Fibroblast of skin of right biceps (primary cell): ENCODE data around the gene COL10A1.

Experiments
- DNase-seq: peaks from one replicate; pipeline ENCODE4 v3.0.0-alpha.2; 2013

The COL10A1 gene

DNA sequence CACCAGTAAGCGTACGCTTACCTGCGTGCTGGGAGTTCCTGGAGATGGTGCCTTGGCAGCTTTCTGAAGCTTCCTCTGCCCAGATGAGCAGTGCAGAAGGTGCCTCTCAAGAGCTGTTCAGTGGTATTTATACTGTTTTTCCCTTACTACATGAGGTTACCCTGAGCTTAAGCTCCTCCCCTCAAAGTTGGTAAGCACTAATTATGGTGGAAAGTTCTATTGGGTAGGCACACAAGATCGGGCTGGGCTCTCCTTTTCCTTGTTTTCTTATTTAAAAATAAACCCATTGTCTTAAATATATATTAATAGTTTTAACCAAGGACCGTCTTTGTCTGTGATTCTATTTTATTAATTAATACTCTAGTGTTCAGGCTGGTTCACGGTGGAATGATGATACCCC lies at the start of gene COL10A1:
Gene COL10A1, minus strand, starts transcription at position 101 of the 400 bp plus-strand sequence. CDS start 640 bp downstream, outside the sequence.
- DNase-seq = no peak

DNA sequence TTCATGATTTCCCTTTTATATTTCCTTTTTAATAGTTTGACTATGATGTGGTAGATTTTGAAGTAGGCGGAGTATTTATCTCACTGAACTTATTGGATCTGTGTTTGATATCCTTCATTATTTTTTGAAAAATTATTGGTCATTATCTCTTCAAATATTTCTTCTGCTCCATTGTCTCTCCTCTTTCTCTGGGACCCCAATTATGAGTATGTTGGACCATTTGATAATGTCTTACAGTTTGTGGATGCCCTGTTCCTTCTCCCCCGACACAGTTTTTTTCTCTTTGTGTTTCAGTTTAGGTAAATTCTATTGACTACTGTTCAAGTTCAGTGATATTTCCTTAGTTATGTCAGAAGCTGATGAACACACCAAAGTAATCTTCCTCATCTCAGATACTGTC lies 49.4 kb upstream of the COL10A1 start:
- DNase-seq = no peak

DNA sequence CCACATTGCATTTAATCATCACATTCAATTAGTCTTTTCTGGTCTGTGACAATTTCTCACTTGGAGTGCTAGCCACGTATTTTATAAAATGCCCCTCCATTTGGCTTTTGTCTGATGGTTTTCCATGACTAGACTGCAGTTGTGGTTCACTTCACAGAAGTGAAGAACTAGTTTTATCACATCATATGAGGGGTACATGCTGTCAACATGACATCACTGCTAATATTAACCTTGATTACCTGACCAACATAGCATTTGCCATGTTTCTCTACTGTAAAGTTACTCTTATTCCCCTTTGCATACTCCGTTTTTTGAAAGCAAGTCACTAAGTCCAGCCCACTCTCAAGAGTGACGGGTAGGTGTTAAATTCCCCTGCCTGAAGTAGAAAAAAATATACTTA lies 48.0 kb upstream of the COL10A1 start:
- no peak for DNase-seq

DNA sequence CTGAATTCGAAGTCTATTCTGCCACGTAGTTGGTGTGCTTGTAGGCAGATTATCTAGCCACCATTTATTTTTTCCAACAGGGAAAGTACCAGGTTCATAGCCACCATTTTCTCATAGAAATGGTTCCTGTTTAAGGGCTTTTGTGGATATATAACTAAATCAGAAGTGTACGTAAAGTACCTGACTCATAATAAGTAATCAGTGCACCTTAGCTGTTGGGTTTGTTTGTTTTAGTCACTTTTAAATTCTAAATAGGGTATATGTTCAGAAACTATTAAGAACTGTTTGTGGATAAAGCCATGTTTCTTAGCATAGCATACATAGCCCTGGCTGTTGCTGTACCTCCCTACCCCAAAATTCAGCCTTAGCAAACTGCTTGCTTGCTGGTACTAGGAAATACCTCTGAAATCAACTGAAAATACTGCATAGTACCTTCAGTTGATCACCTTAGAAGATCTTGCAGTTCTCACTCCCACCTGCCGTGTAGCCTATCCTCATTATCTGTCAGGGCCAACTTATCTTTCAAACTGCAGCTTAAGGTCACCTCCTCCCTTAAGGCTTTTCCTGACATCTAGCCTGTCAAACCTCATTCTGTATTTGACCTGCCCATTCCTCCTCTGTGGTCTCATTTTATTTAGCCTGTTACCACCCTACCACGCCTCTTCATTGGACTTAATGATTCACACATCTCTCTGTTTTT lies 44.6 kb upstream of the COL10A1 start:
- DNase-seq = no peak

DNA sequence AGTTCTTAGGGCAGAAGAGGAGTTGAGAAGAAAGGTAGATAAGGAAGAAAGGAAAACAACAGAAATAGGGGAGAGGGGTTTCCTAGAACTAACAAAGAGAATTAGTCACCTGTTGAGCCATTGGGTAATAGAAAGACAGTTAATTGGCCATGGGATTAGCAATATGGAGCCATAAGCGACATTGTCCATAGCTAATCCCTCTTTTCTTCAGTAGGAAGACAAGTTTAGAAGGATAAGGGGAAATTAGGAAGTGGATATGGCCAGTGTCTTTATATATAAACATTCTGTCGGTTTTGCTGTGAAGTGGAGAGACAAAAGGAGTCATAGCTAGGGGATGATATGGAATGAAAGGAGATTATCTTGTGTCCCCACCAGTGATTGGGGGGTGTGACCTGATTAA lies 43.9 kb upstream of the COL10A1 start:
- DNase-seq = no peak

DNA sequence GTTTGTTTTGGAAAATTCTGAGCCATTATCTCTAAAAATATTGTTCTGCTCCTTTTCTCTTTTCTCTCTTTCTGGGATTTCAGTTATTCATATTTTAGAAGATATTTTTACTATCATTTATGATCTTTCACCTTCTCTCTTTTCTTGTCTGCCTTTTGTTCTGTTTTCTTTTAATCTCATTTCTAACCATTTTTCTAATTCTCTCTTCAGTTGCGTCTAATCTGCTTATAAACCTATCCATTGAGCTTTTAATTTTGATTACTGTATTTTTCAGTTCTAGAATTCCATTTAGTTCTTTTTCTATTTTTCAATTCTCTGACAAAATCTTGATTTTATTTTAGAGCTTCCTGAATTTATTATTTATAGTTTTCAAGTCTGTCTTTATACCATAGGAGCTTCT lies 42.2 kb upstream of the COL10A1 start:
- no peak for DNase-seq

DNA sequence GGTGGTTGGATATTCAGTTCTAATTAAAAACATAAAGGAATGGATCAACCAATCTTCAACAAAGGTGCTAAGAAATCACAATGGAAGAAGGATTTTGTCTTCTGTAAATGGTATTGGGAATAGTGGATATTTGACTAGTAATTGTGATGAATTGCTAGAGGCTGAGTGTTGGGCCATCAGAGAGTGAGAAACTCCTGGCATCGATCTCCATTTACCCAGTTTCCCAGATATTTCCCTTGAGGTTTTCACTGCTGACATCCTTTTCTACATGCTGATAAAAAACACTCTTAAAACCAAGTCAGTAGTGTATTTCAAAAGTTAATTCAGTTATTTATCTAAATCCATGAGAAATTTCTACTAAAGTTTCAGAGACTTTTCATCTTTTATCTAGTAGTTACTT lies 40.4 kb upstream of the COL10A1 start:
- DNase-seq = no peak

DNA sequence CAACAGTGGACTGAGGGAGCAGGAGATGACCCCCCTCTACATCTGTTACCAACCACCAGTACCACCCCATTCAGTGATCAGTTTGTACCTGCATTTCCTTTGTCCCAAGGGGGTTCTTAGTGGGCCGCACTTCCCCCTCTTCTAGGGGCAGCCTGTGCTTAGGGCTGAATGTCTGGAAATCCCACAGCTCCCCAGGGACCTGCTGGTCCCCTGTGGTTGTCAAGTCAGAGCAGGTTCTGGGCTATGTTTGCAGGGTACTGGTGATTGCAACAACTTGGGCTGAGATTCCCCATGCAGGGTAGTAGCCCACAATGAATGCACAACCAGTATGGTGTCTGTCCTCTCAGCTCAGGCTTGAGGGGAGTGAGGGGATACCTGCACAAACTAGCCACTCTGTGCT lies 39.7 kb upstream of the COL10A1 start:
- no peak for DNase-seq

DNA sequence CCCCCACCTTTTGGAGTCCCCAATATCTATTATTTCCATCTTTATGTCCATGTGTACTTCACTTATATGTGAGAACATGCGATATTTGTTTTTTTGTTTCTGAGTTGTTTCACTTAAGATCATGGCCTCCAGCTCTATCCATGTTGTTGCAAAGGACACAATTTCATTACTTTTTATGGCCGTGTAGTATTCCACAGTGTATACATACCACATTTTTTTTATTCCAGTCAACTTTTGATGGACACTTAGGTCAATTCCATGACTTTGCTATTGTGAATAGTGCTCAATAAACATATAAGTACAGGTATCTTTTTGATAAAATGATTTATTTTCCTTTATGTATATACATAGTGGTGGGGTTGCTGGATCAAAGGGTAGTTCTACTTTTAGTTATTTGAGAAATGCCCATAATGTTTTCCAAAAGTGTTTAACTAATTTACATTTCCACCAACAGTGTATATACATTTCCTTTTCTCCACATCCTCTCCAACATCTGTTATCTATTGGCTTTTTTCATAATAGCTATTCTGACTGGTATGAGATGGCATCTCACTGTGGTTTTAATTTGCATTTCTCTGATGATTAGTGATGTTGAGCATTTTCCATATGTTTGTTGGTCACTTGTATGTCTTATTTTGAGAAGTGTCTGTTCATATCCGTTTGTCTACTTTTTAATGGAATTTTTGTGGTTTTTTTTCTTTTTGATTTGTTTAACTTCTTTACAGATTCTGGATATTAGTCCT lies 34.0 kb upstream of the COL10A1 start:
- DNase-seq = peak; percentile 85

DNA sequence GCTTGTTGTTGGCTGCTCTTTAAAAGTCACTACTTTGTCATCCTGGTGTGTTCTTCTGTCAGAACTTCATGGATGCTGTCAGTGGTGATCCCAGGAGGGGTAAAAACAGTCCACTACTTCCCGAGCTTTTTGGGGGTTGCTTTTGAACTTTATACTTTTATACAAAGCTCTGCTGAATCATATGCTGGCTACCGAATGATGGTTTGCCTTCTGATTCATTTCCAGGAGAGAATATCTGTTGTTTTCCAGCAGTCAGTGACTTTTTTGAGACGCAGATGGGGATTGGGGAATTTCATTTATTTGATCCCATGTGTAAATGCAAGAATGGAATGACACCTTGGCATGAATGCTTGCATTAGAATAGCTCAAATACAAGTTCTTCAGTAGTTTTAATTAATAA lies 32.7 kb upstream of the COL10A1 start:
- DNase-seq = peak; percentile 52

DNA sequence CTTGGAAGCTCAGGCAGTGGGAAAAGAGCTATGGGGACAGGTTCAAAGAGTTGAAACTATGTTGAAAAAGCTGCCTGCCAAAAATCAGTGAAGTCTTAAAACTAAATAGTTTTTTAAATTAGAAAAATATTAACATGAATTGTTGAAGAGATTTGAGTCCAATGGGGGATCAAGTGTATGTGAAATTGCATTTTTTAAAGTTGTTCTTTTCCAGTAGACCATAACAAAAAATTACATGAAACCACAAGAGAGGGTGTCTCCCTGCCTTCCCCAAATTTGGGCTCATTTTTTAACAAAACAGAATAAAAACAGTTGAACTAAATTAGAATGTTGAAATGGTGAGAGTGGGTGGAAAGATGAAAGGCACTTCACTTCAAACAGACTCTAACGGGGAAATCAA lies 31.5 kb upstream of the COL10A1 start:
- DNase-seq = no peak

DNA sequence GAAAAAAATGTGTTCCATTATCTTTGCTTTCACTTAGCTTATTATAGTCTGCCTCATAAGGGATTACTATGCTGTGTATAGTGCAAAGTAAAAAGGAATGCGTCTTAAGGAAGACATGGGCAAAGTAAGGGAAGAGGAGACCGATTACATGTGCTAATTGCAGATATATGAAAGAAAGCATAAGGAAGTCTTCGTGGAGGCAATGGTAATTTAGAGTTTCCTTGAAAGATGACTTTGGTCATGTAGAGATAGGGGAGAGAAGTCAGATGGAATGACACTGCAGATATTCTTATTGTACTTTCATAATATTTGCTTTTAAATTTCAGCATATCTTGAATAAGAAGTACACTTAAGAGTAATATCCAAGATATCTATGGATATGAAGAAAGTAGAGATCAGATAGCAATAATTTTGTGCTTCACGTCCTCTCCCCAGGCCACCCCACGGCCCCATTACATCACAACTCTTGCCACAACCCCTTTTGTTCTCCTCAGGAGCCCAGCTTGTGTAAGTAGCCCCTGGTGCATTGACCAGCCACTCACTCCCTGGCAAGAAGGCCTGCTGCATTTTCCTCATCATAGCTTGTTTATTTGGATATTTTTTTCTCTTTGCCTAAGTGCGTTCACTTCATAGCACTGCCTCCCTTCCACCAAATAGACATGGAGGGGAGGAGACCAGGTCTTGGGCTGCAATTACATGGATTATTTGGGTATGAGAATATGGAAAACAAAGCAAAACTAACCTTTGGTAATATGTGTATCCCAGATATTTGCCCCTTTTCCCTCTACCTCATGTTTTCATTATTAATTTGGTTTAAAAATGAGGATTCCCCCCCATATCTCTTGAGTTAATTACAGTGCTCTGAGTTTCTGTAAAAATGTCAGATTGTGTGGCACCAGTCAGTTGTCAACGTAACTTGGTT lies 30.7 kb upstream of the COL10A1 start:
- DNase-seq = no peak

DNA sequence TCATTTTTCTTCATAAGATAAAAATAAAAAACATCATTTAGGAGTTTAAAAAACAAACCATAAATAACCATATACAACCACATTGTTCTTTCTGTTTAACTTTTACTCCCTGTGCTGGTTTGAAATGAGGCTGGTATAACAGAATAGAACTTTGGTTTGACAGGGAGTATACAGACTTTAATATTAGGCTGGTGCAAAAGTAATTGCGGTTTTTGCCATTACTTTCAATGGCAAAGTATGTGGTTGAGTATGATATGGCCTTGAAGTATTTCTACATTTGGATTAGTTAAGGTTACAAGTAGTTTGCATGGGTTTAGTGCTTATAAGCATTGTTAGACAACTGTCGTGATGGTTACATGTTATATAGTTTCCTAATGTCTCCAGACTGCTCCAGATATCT lies 29.0 kb upstream of the COL10A1 start:
- no peak for DNase-seq

DNA sequence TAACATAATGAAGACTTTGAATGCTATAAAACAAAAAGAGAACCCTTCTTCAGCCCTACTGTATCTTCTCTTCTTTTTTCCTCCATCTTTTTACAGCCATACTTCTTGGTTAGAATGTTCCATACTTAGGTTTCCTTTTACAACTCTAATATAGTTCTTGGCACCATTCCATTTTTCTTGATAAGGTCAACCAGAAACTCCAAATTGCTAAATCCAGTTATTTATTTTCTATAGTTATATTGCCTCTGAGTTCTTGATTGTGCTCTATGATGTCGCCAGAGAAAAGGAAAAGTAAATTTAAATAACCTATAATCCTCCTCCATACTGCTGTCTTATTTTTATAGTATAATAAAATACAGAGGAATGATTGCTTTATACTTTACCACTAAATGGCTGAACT lies 26.7 kb upstream of the COL10A1 start:
- DNase-seq = no peak

DNA sequence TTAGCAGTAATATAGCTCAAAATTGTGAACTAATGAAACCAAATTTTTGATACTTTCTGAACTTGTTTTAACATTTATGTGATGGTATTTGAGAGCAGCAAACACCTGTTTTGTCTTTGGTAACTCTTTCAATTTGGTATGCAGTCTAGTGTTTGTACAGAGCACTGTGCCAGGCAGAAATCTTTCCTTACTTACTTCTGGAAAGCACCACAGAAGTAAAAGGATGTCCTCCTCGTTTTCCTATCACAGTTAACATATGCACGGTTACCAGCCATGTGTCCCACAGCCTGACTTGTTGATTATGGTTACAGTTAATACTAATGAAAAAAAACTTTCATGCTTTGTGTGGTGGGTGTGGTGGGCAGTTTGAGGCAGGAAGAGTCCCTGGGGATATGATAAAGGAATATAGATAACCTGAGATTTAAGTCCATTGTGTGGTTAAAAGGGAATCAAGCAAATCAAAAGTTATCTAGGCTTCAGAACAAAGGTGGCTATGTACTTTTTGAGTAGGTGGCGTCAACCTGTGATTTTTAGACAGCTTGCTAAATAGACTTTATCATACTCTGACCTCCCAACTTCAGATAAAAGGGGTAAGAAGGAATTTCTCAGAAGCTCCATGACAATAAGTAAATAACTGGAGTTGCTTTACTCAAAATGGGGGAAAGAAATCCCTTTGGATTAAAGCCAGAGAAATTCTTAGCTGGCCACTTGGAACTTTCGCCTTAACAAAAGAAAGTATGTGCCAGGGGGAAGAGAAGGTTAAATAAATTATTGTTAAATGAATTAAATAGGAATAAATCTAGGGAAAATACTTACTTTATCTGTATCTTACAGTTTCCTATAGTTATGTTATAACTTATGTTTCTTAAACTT lies 20.1 kb upstream of the COL10A1 start:
- DNase-seq = no peak

DNA sequence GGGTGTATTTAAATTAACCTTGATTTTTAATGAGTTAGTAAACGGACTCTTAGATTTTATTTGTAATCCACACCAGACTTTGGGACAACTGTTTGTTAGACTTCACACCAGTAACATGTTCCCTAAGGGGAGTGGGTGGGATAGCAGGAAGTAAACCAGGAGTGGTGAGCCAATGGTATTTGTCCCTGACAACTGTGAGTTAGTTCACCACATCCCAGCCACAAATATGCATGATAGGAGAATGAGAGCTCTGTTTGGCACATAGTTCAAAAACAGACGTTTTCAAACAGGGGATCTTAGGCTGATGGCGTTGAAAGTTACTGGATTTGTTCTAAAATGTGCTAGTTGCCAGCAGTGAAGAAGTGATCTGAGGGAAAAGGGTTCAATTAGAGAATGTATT lies 18.7 kb upstream of the COL10A1 start:
- peak; percentile 88 for DNase-seq

DNA sequence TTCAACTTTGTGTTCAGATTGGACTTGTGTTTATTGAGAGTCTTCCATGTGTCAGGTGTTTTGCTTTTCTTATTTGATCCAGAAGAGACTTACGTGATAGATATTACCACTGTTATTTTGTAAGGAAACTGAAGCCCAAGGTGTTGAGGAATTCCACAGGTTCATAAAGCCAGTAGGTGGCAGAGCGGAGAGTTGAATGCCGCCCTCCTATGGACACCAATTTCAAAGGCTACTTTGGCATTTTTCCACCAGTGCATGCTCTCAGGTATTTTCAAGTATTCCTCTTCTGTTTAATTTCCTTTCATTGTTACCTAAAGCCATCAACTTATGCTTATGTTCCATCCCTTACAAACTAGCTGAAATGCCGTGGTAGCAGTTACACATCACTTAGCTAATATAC lies 14.0 kb upstream of the COL10A1 start:
- no peak for DNase-seq

DNA sequence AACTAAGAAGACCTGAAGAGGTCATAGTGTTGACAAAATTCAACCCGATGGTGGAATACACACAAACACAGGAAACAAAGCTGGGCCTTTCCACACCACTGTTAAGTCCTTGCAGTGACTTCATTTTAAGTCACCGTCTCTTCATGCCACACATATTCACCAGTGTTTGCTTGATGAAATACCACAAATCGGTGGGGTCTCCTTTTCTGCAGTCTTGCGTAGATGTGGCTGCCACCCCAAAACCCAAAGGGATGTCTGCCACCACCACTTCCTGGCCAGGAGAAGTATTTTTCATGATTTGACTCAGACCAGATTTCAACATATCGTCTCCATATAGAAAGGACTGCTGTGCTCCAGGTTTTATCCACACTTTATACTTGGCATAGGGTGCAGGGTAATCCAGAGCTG lies 11.0 kb upstream of the COL10A1 start:
- DNase-seq = peak; percentile 23

DNA sequence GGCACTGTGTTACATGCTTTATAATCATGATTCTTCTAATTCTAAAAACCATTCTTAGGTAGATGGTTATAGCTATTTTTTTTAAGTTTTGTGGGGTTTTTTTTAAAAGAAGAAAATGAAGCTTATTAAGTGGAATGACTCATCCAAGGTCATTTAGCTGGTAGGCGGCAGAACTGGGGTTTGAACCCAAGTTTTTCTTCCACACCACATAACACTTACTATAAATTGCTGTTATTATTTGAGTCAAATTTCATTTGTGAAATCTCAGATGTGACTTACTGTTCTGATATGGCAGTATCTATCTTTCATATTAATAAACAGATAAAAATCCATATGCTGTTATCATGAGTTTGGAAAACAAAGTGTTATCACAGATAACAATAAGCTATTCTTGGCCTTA lies 10.4 kb upstream of the COL10A1 start:
- no peak for DNase-seq

DNA sequence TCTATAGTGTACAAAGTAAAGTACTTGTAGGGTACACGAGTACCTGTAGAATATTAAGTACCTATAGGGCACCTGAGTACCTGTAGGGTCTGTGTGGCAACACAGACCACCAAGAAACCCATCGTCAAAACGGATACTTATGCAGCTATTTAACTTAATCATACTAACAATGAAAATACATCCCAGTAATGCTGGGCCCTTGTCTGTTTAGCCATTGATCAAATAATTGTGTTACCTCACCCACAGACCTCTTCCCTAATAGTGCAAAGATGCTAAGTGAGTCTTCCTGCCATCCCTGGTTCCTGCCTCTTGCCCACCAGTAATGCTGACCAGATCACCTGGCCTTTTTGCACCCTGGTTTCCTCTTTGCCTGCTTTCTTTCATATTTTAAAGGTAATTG lies 7.5 kb upstream of the COL10A1 start:
- DNase-seq = no peak

DNA sequence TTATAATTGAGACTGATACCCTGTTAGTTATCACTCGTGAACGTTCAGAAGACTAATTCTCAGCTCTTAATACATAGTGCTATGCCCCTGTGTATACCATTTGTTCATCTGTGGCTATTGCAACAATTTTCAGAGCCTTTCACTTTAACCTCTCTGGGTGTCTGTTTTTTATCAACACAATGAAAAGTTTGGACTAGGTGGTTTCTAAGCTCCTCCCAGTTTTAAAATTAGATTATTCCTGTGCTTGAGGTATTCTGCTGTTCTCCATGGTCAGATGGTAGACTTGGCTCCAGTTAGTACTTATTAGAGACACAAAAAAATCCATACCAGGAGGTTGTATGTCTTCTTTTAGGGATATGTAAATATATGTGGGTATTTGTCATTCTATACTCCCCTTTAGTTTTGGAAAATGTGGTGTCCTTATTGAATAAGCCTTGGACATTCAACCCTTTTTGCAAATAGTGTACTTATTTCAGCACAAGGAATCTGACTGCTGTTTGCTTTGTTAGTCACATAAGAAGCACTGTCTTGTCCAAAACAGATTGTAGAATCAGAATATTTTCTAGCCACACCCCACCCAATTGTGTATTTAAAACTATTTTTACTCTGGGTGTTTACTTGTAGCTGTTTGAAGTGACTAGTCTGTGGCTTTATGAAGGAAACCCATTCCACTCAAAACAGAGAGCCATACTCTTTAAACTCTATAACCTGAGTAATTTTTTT lies 2.0 kb upstream of the COL10A1 start:
- DNase-seq = no peak

DNA sequence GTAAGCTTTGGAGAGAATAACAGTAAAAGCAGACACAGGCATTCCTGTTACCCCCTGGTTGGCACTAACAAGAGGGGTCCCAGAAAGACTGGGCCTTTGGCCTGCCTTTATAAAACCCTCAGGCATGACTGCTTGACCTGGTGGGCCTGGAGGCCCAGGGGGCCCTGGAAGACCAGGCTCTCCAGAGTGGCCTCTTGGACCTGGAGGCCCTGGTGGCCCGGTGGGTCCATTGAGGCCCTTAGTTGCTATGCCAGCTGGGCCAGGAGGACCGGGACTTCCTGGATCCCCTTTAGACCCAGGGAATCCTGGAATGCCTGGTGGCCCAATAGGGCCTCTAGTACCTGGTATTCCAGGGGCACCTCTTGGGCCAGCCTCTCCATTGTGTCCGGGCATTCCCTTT lies 5.5 kb downstream of the COL10A1 start:
- no peak for DNase-seq
